RWPE2 (cell line): ENCODE results near the gene SYNGR1.
"Not testable (repeated sequence)": the region's sequence is repeated elsewhere in the genome, so short reads cannot be mapped to it uniquely, and the experiment has no call there.

ENCODE experiments used
- ATAC-seq: fragments of 200-7000 bp; cut with Tn5 transposase; 3 replicates; pipeline ENCODE4 v1.9.1; 2021; ENCODE audit warnings: low read depth
- DNase-seq: peaks from one replicate; pipeline ENCODE4 v3.0.0-alpha.2; 2020; ENCODE audit warnings: low spot score
- H3K27ac ChIP-seq: fragments of 450-650 bp; 2 replicates; pipeline ENCODE4 v1.5.1; 2017; ENCODE audit warnings: mild to moderate bottlenecking; ENCODE audit not compliant: poor library complexity, severe bottlenecking
- H3K27me3 ChIP-seq: fragments of 250-450 bp; sonication (Bioruptor Pico); 2 replicates; pipeline ENCODE4 v1.5.1; 2021; ENCODE audit warnings: mild to moderate bottlenecking, moderate library complexity; ENCODE audit not compliant: insufficient read depth, poor library complexity, severe bottlenecking
- H3K36me3 ChIP-seq: fragments of 250-450 bp; sonication (Bioruptor Pico); 2 replicates; pipeline ENCODE4 v1.5.1; 2020; ENCODE audit warnings: low read depth, mild to moderate bottlenecking, moderate library complexity
- H3K4me1 ChIP-seq: fragments of 250-450 bp; sonication (Bioruptor Pico); 2 replicates; pipeline ENCODE4 v1.5.1; 2021; ENCODE audit warnings: mild to moderate bottlenecking, moderate library complexity; ENCODE audit not compliant: insufficient read depth, poor library complexity, severe bottlenecking
- H3K4me3 ChIP-seq: fragments of 250-450 bp; sonication (Bioruptor Pico); 2 replicates; pipeline ENCODE4 v1.5.1; 2021; ENCODE audit warnings: mild to moderate bottlenecking, moderate library complexity; ENCODE audit not compliant: severe bottlenecking
- H3K9me3 ChIP-seq: fragments of 250-450 bp; sonication (Bioruptor Pico); 2 replicates; pipeline ENCODE4 v1.5.1; 2021; ENCODE audit warnings: mild to moderate bottlenecking, moderate library complexity; ENCODE audit not compliant: severe bottlenecking
- CTCF ChIP-seq: fragments of 450-650 bp; IDR thresholded peaks from one replicate; pipeline ENCODE4 v1.5.1; 2017; ENCODE audit warnings: mild to moderate bottlenecking, moderate library complexity; ENCODE audit not compliant: poor library complexity, severe bottlenecking

The SYNGR1 gene

GRCh38 chr22:39405346-39406085 lies 55.7 kb downstream of the SYNGR1 start:
- H3K27me3 ChIP-seq, result no peaks in the 10 kb centered on the region
- ATAC-seq, result no peak
- no peak overlapping the region for H3K27ac ChIP-seq
- no peak for DNase-seq
- no peak overlapping the region for H3K4me3 ChIP-seq
- no peaks in the 10 kb centered on the region for H3K9me3 ChIP-seq
- peaks cover 3% of the 10 kb centered on the region; the same call in 1 of the 2 replicates for H3K36me3 ChIP-seq
- peaks cover 1% of the 10 kb centered on the region for H3K4me1 ChIP-seq
- TF ChIP-seq CTCF, result no peak

- Histone ChIP-seq H3K9me3 (no peaks in the 10 kb centered on the region), H3K4me3 (no peak overlapping the region), H3K27me3 (no peaks in the 10 kb centered on the region), H3K36me3 (peaks cover 3% of the 10 kb centered on the region; the same call in 1 of the 2 replicates), H3K27ac (no peak overlapping the region), H3K4me1 (no peaks in the 10 kb centered on the region)
- TF ChIP-seq CTCF, result no peak
- DNase-seq (no peak), ATAC-seq (peak; percentile 50; the same call in 1 of the 3 replicates)
These were observed 58.4 kb downstream of the SYNGR1 start for GRCh38 chr22:39408173-39408572.

- Histone ChIP-seq H3K4me3 (no peak overlapping the region), H3K4me1 (no peaks in the 10 kb centered on the region), H3K9me3 (no peaks in the 10 kb centered on the region), H3K36me3 (peaks cover 3% of the 10 kb centered on the region; the same call in 1 of the 2 replicates), H3K27ac (no peak overlapping the region), H3K27me3 (no peaks in the 10 kb centered on the region)
- ATAC-seq (no peak), DNase-seq (no peak)
- TF ChIP-seq CTCF, result no peak
These were observed 59.0 kb downstream of the SYNGR1 start for GRCh38 chr22:39408807-39409206.

GRCh38 chr22:39409516-39410029 lies 59.8 kb downstream of the SYNGR1 start:
- ATAC-seq (no peak), DNase-seq (no peak)
- no peak for TF ChIP-seq CTCF
- H3K36me3 ChIP-seq, result peaks cover 3% of the 10 kb centered on the region; the same call in 1 of the 2 replicates
- H3K27ac ChIP-seq, result no peak overlapping the region
- H3K9me3 ChIP-seq, result no peaks in the 10 kb centered on the region
- H3K4me3 ChIP-seq, result no peak overlapping the region
- no peaks in the 10 kb centered on the region for H3K27me3 ChIP-seq
- H3K4me1 ChIP-seq, result no peaks in the 10 kb centered on the region

- no peaks in the 10 kb centered on the region for H3K9me3 ChIP-seq
- no peak overlapping the region for H3K4me3 ChIP-seq
- ATAC-seq (no peak), DNase-seq (no peak)
- H3K27ac ChIP-seq, result no peak overlapping the region
- no peaks in the 10 kb centered on the region for H3K27me3 ChIP-seq
- TF ChIP-seq CTCF, result no peak
- no peaks in the 10 kb centered on the region for H3K4me1 ChIP-seq
- peaks cover 4% of the 10 kb centered on the region; the same call in 1 of the 2 replicates for H3K36me3 ChIP-seq
These were observed 60.5 kb downstream of the SYNGR1 start for GRCh38 chr22:39410264-39410663.

GRCh38 chr22:39411828-39412365 lies 62.1 kb downstream of the SYNGR1 start:
- H3K4me1 ChIP-seq, H3K27me3 ChIP-seq, H3K27ac ChIP-seq, ATAC-seq, H3K9me3 ChIP-seq, H3K4me3 ChIP-seq, DNase-seq: not testable (repeated sequence)
- H3K36me3 ChIP-seq, result peaks cover 16% of the 10 kb centered on the region

GRCh38 chr22:39413204-39413603 lies 63.4 kb downstream of the SYNGR1 start:
- not testable (repeated sequence) for H3K4me3 ChIP-seq, H3K4me1 ChIP-seq, H3K9me3 ChIP-seq, H3K27ac ChIP-seq, ATAC-seq, H3K27me3 ChIP-seq, DNase-seq
- H3K36me3 ChIP-seq, result peaks cover 27% of the 10 kb centered on the region
